Ovary (tissue), 9 donors: ENCODE data around the gene RPTOR. TPM values are rescaled to one million over a fixed set of nuclear protein-coding genes. Genes with fewer than 3 reads are reported as not detected.
"Not testable (repeated sequence)": the region's sequence is repeated elsewhere in the genome, so short reads cannot be mapped to it uniquely, and the experiment has no call there.

Experiments
- DNase-seq, 5 donors: peaks; one replicate each; pipeline ENCODE4 v3.0.0-alpha.2; 2019 to 2020
- H3K27ac ChIP-seq, 2 donors: fragments of 200-600 bp; one replicate each; pipeline versions ENCODE4 v1.5.1 to v1.8.0; 2019 to 2022
- H3K27me3 ChIP-seq: fragments of 200-600 bp; one replicate; pipeline ENCODE4 v1.8.0; 2022
- H3K36me3 ChIP-seq: fragments of 200-600 bp; sonication (generic); one replicate; pipeline ENCODE4 v1.5.1; 2019
- H3K4me1 ChIP-seq: one replicate; pipeline ENCODE4 v1.8.1; 2013; ENCODE audit warnings: mild to moderate bottlenecking, moderate library complexity; ENCODE audit not compliant: insufficient read depth
- H3K4me3 ChIP-seq: fragments of 200-600 bp; sonication (generic); one replicate; pipeline ENCODE4 v1.5.1; 2017
- H3K9me3 ChIP-seq, 2 donors: fragments of 200-600 bp in 1 of 2; sonication (generic) in 1 of 2; one replicate each; pipeline versions ENCODE4 v1.5.1 to v1.8.1; 2013 to 2019; ENCODE audit warnings: mild to moderate bottlenecking in 1 of 2, moderate library complexity in 1 of 2
- EP300 ChIP-seq: sonication (generic); formaldehyde crosslinking; IDR thresholded peaks from one replicate; pipeline ENCODE4 v1.6.1; 2017; ENCODE audit warnings: antibody characterized with exemption
- POLR2A ChIP-seq: fragments of 450-650 bp; IDR thresholded peaks from one replicate; pipeline ENCODE4 v1.6.1; 2017; ENCODE audit warnings: antibody characterized with exemption, mild to moderate bottlenecking, moderate library complexity
- WGBS, 3 donors: extraction: QIAGEN DNeasy Blood & Tissue Kit in 1 of 3; methylation state at CpG; one replicate each; pipeline versions ENCODE4 v1.1.5 to v1.1.7; 2013 to 2017; 5-methylcytosine and 5-hydroxymethylcytosine counted together
- intact Hi-C, 4 donors: fragments of 100-400 bp; cut with DNase I; formaldehyde crosslinking; loops; one replicate each; pipeline versions ENCODE4 v1.11.0 to v1.15.1; 2022 to 2023
- polyA plus RNA-seq, 2 donors: library from polyadenylated mRNA; stranded (reverse); fragments of 200-250 nt in 1 of 2; fragments of 350-450 nt in 1 of 2; fragmentation: Illumina TruSeq in 1 of 2; extraction: RNeasy Lipid Tissue Mini Kit (QIAGEN cat#74804) in 1 of 2; gene quantifications; one replicate each; pipeline ENCODE4 v1.2.3, GENCODE V29; 2013 to 2014
- total RNA-seq, 7 donors: library from RNA; depleted of rRNA in 2 of 7; stranded (reverse); fragments of >200 nt in 2 of 7; fragmentation: NEBNext Ultra II Directional in 3 of 7; extraction: Animal tissue kit (Norgen Biotek cat#: 25700) in 3 of 7; gene quantifications; one replicate each; pipeline versions ENCODE4 v1.1.0 to v1.2.4, GENCODE V29; 2016 to 2023
- TF ChIP-seq, protein P1 (sequence below), 3 donors: fragments of 450-650 bp in 2 of 3; fragments of 200-600 bp in 1 of 3; IDR thresholded peaks; one replicate each; pipeline versions ENCODE4 v1.5.1 to v1.8.0; 2016 to 2022; ENCODE audit warnings: antibody characterized with exemption in 3 of 3, mild to moderate bottlenecking in 1 of 3
- donor health status: DM: no; HTN: no; CAD: no; lungs with moderate emphysema.
- donor health status: DM: no; HTN: no; CAD: no.
- donor health status: Bipolar disorder and iron deficiency.
- donor health status: DM: yes; HTN: yes; CAD: no.
- donor health status: DM: no; HTN: no; CAD: no.
- donor health status: DM: yes; HTN: yes; CAD: no.

Gene RPTOR
- total and polyA plus RNA-seq, 9 donors: 11.1 to 41.9 (median 27.9) TPM

DNA sequence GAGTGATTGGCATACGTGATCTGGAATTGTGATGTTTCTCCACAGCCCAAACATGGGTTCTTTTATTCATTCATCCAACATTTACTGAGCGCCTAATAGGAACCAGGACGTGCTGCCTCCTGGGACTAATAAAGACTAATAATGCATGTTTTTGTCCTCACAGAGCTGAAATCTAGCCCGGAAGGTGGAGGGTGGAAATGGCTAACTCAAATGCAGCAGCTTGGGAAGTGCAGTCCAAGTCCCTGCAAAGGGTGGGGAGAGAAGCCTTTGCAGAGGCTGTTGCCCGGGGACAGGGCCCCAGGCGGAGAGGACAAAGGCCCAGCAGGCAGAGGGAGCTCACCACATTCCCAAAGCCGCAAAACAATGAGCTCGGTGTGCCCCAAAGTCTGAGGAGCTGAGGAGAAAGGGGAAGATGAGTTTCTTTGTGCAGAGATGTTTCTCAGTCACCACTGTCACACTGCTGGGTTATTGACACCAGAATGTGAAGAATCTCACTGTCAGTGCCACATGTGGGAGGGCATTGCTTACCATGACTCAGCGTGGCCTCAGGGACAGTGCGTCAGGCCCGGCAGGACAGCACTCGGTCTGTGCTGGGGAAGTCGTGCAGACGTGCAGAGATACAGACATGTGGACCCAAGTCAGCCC lies 328.8 kb downstream of the RPTOR start:
- intact Hi-C loops: loop anchor here in 2 of 4 donors (5.0 to 10.0 kb wide), 2 partner anchors 99 to 111 kb away; no protein-coding TSS in a partner anchor
- no peaks in the 10 kb centered on the region for H3K9me3 ChIP-seq
- no peaks in the 10 kb centered on the region for H3K36me3 ChIP-seq
- no peaks in the 10 kb centered on the region for H3K27me3 ChIP-seq
- peaks cover 2% of the 10 kb centered on the region for H3K4me1 ChIP-seq
- TF ChIP-seq EP300 (no peak), POLR2A (no peak)
- TF ChIP-seq, protein P1, sequence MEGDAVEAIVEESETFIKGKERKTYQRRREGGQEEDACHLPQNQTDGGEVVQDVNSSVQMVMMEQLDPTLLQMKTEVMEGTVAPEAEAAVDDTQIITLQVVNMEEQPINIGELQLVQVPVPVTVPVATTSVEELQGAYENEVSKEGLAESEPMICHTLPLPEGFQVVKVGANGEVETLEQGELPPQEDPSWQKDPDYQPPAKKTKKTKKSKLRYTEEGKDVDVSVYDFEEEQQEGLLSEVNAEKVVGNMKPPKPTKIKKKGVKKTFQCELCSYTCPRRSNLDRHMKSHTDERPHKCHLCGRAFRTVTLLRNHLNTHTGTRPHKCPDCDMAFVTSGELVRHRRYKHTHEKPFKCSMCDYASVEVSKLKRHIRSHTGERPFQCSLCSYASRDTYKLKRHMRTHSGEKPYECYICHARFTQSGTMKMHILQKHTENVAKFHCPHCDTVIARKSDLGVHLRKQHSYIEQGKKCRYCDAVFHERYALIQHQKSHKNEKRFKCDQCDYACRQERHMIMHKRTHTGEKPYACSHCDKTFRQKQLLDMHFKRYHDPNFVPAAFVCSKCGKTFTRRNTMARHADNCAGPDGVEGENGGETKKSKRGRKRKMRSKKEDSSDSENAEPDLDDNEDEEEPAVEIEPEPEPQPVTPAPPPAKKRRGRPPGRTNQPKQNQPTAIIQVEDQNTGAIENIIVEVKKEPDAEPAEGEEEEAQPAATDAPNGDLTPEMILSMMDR (IDR thresholded peaks at IDR 0.05): no peak
- H3K27ac ChIP-seq: no peak overlapping the region
- WGBS, 3 donors: 90 to 95% (median 90%) methylated on average over 14 of the region's 14 CpGs
- DNase-seq: peak in 1 of 5 donors; percentile 3
- H3K4me3 ChIP-seq: no peak overlapping the region

DNA sequence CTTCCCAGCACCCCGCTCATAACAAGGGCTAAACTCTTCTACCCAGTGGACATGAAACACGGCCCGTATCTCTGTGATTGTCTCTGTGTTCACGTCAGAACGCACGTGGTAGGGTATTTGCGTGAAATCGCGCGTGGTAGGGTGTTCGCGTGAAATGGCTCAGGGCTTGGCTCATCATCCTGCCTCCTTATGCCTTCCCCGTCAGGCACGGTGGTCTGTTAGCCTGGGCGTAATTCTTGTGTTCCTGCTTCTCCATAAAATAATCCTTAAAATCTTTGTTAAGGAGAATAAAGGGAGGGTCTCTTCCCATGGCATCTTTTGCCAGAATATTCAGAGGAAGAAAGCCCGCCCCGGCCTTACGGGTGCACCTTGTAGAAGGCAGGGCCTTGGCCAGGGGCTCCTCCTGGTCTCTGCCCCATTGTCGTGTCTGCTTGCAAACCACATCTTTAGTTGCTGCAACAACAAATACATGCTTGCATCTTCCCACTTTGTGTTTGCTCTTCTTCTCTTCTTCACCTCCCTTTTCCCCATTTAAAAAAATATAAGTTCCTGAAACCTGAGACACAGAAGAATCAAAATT lies 330.3 kb downstream of the RPTOR start:
- intact Hi-C loops: loop anchor here in 2 of 4 donors (5.0 to 10.0 kb wide), 2 partner anchors 97 to 110 kb away; no protein-coding TSS in a partner anchor
- TF ChIP-seq EP300: no peak
- TF ChIP-seq, protein P1 (IDR thresholded peaks at IDR 0.05): no peak
- TF ChIP-seq POLR2A: no peak
- DNase-seq: no peak
- Histone ChIP-seq H3K36me3 (no peaks in the 10 kb centered on the region), H3K9me3 (no peaks in the 10 kb centered on the region), H3K4me3 (no peak overlapping the region), H3K27me3 (no peaks in the 10 kb centered on the region), H3K27ac (no peak overlapping the region), H3K4me1 (peaks cover 2% of the 10 kb centered on the region)
- 95 to 97% (median 96%) methylated on average over 19 of the region's 19 CpGs for WGBS, 3 donors

GRCh38 chr17:80875480-80875995 lies 330.9 kb downstream of the RPTOR start:
- H3K27me3 ChIP-seq, H3K9me3 ChIP-seq, H3K4me1 ChIP-seq, H3K4me3 ChIP-seq, H3K36me3 ChIP-seq, H3K27ac ChIP-seq: not testable (repeated sequence)
- 95 to 96% (median 95%) methylated on average over 24 to 27 of the region's 29 CpGs for WGBS, 3 donors
- DNase-seq: peak in 2 of 5 donors; percentile 9 to 17
- intact Hi-C loops: loop anchor here in 1 of 4 donors (10.0 kb wide), 1 partner anchor 109 kb away; no protein-coding TSS in a partner anchor

DNA sequence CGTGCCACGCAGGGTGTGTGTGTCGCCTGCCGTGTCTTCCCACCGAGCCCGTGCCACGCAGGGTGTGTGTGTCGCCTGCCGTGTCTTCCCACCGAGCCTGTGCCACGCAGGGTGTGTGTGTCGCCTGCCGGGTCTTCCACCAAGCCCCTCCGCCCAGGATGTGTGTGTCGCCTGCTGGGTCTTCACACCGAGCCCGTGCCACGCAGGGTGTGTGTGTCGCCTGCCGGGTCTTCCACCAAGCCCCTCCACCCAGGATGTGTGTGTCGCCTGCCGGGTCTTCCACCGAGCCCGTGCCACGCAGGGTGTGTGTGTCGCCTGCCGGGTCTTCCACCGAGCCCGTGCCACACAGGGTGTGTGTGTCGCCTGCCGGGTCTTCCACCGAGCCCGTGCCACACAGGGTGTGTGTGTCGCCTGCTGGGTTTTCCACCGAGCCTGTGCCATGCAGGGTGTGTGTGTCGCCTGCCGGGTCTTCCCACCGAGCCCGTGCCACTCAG lies 331.9 kb downstream of the RPTOR start:
- peak in 1 of 5 donors; percentile 13 for DNase-seq
- not testable (repeated sequence) for H3K9me3 ChIP-seq, H3K4me3 ChIP-seq, H3K4me1 ChIP-seq, H3K36me3 ChIP-seq, H3K27ac ChIP-seq, H3K27me3 ChIP-seq
- WGBS, 3 donors: 95 to 96% (median 96%) methylated on average over 33 to 38 of the region's 39 CpGs
- intact Hi-C loops: loop anchor here in 1 of 4 donors (10.0 kb wide), 1 partner anchor 108 kb away; no protein-coding TSS in a partner anchor

GRCh38 chr17:80876950-80877728 lies 332.5 kb downstream of the RPTOR start:
- no peaks in the 10 kb centered on the region for H3K9me3 ChIP-seq
- 86 to 92% (median 91%) methylated on average over 32 of the region's 32 CpGs for WGBS, 3 donors
- H3K27me3 ChIP-seq: no peaks in the 10 kb centered on the region
- intact Hi-C loops: loop anchor here in 1 of 4 donors (10.0 kb wide), 1 partner anchor 108 kb away; no protein-coding TSS in a partner anchor
- no peak overlapping the region for H3K4me3 ChIP-seq
- H3K36me3 ChIP-seq: no peaks in the 10 kb centered on the region
- DNase-seq: peak in 1 of 5 donors; percentile 17
- TF ChIP-seq, protein P1 (IDR thresholded peaks at IDR 0.05): no peak
- TF ChIP-seq EP300 (no peak), POLR2A (no peak)
- H3K4me1 ChIP-seq: no peaks in the 10 kb centered on the region
- H3K27ac ChIP-seq: no peak overlapping the region
